SK-N-SH (cell line): ENCODE results near the gene ASGR1.

Source experiments
- MXI1 ChIP-seq: IDR thresholded peaks from 2 replicates; pipeline ENCODE4 v1.6.1; 2012; ENCODE audit warnings: mild to moderate bottlenecking, low read depth, low read length, improper control_type of control experiment
- SMC3 ChIP-seq: IDR thresholded peaks from 2 replicates; pipeline ENCODE4 v1.6.1; 2012; ENCODE audit warnings: low read depth, low read length, improper control_type of control experiment
- TF ChIP-seq, protein P1 (sequence below): fragments of 200-600 bp; sonication (generic); IDR thresholded peaks from 2 replicates; pipeline ENCODE4 v1.6.1; 2017; ENCODE audit warnings: antibody characterized with exemption, mild to moderate bottlenecking, moderate library complexity

DNA sequence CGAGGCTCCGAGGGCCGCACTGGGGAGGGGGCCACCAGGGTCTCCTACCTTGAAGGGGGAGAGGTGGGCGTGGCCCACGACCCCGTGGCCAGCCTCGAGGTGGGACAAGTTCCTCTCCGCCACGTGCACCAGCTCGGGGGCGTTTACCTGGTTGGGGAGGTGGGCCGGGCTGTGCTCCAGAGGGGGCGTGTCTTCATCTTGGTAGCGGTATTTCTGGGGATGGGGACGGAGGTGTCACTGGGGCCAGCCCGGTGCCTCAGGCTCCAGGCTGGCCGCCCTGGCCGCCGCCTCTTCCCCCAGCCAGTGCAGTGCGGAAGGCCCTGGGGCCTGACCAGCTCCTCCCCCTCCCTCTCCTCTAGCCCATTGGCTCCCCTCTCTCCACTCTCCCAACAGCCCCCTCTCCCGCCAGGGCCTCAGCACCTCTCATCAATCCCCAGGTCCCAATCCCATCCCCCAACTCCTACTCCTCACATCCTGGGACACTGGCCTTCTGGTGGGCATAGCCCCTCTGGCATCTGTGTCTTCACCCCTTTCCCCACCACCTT, 28.9 kb upstream of the ASGR1 start:
- no peak for TF ChIP-seq MXI1
- no peak for TF ChIP-seq SMC3
- TF ChIP-seq, protein P1, sequence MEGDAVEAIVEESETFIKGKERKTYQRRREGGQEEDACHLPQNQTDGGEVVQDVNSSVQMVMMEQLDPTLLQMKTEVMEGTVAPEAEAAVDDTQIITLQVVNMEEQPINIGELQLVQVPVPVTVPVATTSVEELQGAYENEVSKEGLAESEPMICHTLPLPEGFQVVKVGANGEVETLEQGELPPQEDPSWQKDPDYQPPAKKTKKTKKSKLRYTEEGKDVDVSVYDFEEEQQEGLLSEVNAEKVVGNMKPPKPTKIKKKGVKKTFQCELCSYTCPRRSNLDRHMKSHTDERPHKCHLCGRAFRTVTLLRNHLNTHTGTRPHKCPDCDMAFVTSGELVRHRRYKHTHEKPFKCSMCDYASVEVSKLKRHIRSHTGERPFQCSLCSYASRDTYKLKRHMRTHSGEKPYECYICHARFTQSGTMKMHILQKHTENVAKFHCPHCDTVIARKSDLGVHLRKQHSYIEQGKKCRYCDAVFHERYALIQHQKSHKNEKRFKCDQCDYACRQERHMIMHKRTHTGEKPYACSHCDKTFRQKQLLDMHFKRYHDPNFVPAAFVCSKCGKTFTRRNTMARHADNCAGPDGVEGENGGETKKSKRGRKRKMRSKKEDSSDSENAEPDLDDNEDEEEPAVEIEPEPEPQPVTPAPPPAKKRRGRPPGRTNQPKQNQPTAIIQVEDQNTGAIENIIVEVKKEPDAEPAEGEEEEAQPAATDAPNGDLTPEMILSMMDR: no peak
